ENCODE measurements around the gene AFM. TPM values are rescaled to one million over a fixed set of nuclear protein-coding genes. Genes with fewer than 3 reads are reported as not detected.
A peak's percentile ranks its signal among the peaks of the same experiment; 100 is the strongest.

AFM gene
- total and polyA plus RNA-seq, 2 experiments from 2014 or later, result 52.7 to 78.4 TPM

DNA sequence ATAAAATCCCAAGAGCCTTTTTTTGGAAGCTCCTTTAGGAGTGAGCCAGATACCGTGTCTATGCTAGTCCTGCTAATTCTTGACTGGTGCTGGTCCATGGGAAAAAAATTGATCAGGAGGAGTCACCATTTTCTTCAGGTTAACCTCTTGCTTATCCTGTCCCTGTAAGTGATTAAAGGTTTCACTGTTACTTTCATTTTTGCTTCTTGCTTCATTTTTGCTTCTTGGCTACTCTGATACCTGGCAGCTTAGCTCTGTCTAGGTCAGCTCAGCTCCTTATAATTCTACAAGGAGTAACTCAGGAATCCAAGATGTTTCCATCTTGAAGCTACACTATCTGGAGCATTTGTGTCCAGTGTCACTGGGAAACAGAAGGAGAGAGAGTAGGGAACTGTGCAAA, 45.7 kb downstream of the AFM start:
- Histone ChIP-seq H3K27me3 (no peaks in the 10 kb centered on the region), H3K36me3 (replicated peaks; ENCODE audit: insufficient read depth, low read depth) (no peaks in the 10 kb centered on the region), H3K4me2 (no peak overlapping the region), H3K4me1 (ENCODE audit: insufficient read depth) (no peaks in the 10 kb centered on the region), H4K20me1 (ENCODE audit: insufficient read depth, poor library complexity, severe bottlenecking) (no peaks in the 10 kb centered on the region), H3K27ac (no peak overlapping the region), H2AFZ (no peak overlapping the region), H3K9me2 (replicated peaks; ENCODE audit: insufficient read depth) (no peaks in the 10 kb centered on the region), H3K79me2 (no peaks in the 10 kb centered on the region), H3K9me3 (ENCODE audit: low read depth) (no peaks in the 10 kb centered on the region), H3K4me3 (no peak overlapping the region)
- 93% methylated on average over 1 of the region's 1 CpG for WGBS (ENCODE audit: low lambda C conversion rate, missing lambda C conversion rate)
- TF ChIP-seq EZH2 (IDR thresholded peaks at IDR 0.05; ENCODE audit: borderline replicate concordance) (no peak), CTCF (IDR thresholded peaks at IDR 0.05; ENCODE audit: poor library complexity) (no peak), EZH2phosphoT487 (IDR thresholded peaks at IDR 0.05; ENCODE audit: low read depth, severe bottlenecking, unreplicated experiment) (no peak)
- no peak for DNase-seq (ENCODE audit: low spot score)

GRCh38 chr4:73528171-73528570, 46.6 kb downstream of the AFM start:
- Histone ChIP-seq H2AFZ (no peak overlapping the region), H3K9me3 (ENCODE audit: low read depth) (no peaks in the 10 kb centered on the region), H4K20me1 (ENCODE audit: insufficient read depth, poor library complexity, severe bottlenecking) (no peaks in the 10 kb centered on the region), H3K4me3 (no peak overlapping the region), H3K9me2 (replicated peaks; ENCODE audit: insufficient read depth) (no peaks in the 10 kb centered on the region), H3K4me1 (ENCODE audit: insufficient read depth) (no peaks in the 10 kb centered on the region), H3K4me2 (no peak overlapping the region), H3K79me2 (no peaks in the 10 kb centered on the region), H3K27me3 (no peaks in the 10 kb centered on the region), H3K36me3 (replicated peaks; ENCODE audit: insufficient read depth, low read depth) (no peaks in the 10 kb centered on the region), H3K27ac (no peak overlapping the region)
- no peak for DNase-seq (ENCODE audit: low spot score)
- WGBS (ENCODE audit: low lambda C conversion rate, missing lambda C conversion rate), result 93% methylated on average over 2 of the region's 2 CpGs
- no peak for TF ChIP-seq EZH2phosphoT487 (IDR thresholded peaks at IDR 0.05; ENCODE audit: low read depth, severe bottlenecking, unreplicated experiment)

DNA sequence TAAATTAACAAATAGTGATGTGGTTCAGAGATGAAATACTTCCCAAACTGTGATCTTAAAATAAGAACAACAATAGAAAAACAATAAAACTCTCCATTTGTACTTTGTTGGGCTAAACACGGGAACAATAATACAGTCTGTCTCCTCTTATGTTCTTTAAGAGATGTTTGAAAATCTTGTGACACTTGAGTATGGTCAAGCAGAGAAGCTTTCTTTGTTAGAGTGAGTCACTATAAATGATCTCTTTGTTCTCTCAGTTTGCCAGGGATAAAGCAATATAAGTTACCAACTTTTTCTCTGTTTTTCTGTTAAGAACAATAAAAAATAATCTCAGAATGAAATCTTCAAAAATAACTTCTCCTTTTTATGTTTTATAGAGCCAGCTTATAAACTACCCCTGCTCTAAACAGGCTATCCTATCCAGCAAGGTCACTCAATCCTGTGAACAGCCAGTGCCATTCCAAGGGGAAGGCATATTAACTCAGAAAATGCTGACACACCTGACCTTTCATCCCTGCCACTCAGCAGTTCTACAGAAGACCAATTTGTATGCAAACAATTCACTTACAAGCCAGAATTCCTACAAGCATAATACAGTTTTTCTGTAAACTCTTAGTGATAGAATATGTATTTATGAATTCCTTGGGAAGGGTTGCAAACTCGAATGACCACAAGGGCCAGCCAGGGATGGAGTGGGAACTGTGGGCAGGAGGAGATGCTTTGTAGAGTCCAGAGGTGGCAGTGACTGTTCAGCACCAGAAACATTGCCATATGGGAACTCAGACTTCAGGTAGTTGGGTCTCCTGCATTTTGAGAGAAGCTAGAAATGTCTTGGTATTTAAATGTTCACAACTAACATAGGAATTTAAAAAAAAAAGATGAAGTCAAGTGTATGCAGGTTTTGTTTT, 52.2 kb downstream of the AFM start:
- no peaks in the 10 kb centered on the region for H3K9me3 ChIP-seq (ENCODE audit: low read depth)
- no peak overlapping the region for H3K4me3 ChIP-seq
- no peaks in the 10 kb centered on the region for H3K36me3 ChIP-seq (replicated peaks; ENCODE audit: insufficient read depth, low read depth)
- DNase-seq (ENCODE audit: low spot score), result peak; percentile 40
- H3K27ac ChIP-seq, result peak overlapping the region; percentile 55
- H3K4me1 ChIP-seq (ENCODE audit: insufficient read depth), result no peaks in the 10 kb centered on the region
- H3K4me2 ChIP-seq, result no peak overlapping the region
- TF ChIP-seq EZH2phosphoT487 (IDR thresholded peaks at IDR 0.05; ENCODE audit: low read depth, severe bottlenecking, unreplicated experiment), result no peak
- no peak for TF ChIP-seq CTCF (IDR thresholded peaks at IDR 0.05; ENCODE audit: poor library complexity)
- no peak for TF ChIP-seq EZH2 (IDR thresholded peaks at IDR 0.05; ENCODE audit: borderline replicate concordance)
- no peaks in the 10 kb centered on the region for H4K20me1 ChIP-seq (ENCODE audit: insufficient read depth, poor library complexity, severe bottlenecking)
- H3K9me2 ChIP-seq (replicated peaks; ENCODE audit: insufficient read depth), result no peaks in the 10 kb centered on the region
- no peak overlapping the region for H2AFZ ChIP-seq
- no peaks in the 10 kb centered on the region for H3K79me2 ChIP-seq
- H3K27me3 ChIP-seq, result no peaks in the 10 kb centered on the region
- 70% methylated on average over 2 of the region's 2 CpGs for WGBS (ENCODE audit: low lambda C conversion rate, missing lambda C conversion rate)

- Histone ChIP-seq H3K27me3 (no peaks in the 10 kb centered on the region), H3K36me3 (replicated peaks; ENCODE audit: insufficient read depth, low read depth) (no peaks in the 10 kb centered on the region), H2AFZ (no peak overlapping the region), H3K4me3 (no peak overlapping the region), H3K9me3 (ENCODE audit: low read depth) (no peaks in the 10 kb centered on the region), H3K27ac (no peak overlapping the region), H3K4me1 (ENCODE audit: insufficient read depth) (no peaks in the 10 kb centered on the region), H3K4me2 (no peak overlapping the region), H4K20me1 (ENCODE audit: insufficient read depth, poor library complexity, severe bottlenecking) (no peaks in the 10 kb centered on the region), H3K79me2 (no peaks in the 10 kb centered on the region), H3K9me2 (replicated peaks; ENCODE audit: insufficient read depth) (no peaks in the 10 kb centered on the region)
- DNase-seq (ENCODE audit: low spot score), result no peak
- 96% methylated on average over 2 of the region's 2 CpGs for WGBS (ENCODE audit: low lambda C conversion rate, missing lambda C conversion rate)
- TF ChIP-seq EZH2phosphoT487 (IDR thresholded peaks at IDR 0.05; ENCODE audit: low read depth, severe bottlenecking, unreplicated experiment) (no peak), CTCF (IDR thresholded peaks at IDR 0.05; ENCODE audit: poor library complexity) (no peak), EZH2 (IDR thresholded peaks at IDR 0.05; ENCODE audit: borderline replicate concordance) (no peak)
Observed at GRCh38 chr4:73538162-73538561, 56.6 kb downstream of the AFM start.
